Breast epithelium (tissue), 4 donors: ENCODE data around the gene FGFR3. TPM values are rescaled to one million over a fixed set of nuclear protein-coding genes. Genes with fewer than 3 reads are reported as not detected.

Experiments used
- DNase-seq, 2 donors: peaks; one replicate each; pipeline ENCODE4 v3.0.0-alpha.2; 2019; ENCODE audit warnings: low spot score in 2 of 2
- H3K27ac ChIP-seq, 2 donors: fragments of 200-600 bp; sonication (generic) in 1 of 2; one replicate each; pipeline ENCODE4 v1.5.1; 2016 to 2019; ENCODE audit warnings: mild to moderate bottlenecking in 1 of 2
- H3K27me3 ChIP-seq, 2 donors: fragments of 200-600 bp; sonication (generic) in 1 of 2; one replicate each; pipeline versions ENCODE4 v1.5.1 to v1.6.0; 2017 to 2019; ENCODE audit warnings: control low read depth in 1 of 2, mild to moderate bottlenecking in 1 of 2
- H3K36me3 ChIP-seq: fragments of 200-600 bp; one replicate; pipeline ENCODE4 v1.5.1; 2019
- H3K4me1 ChIP-seq, 2 donors: fragments of 200-600 bp; sonication (generic); one replicate each; pipeline ENCODE4 v1.5.1; 2016 to 2019; ENCODE audit warnings: control low read depth in 1 of 2
- H3K4me3 ChIP-seq, 3 donors: fragments of 200-600 bp; sonication (generic); 1 replicate in 2 of 3; 2 replicates in 1 of 3; pipeline ENCODE4 v1.5.1; 2016 to 2019; ENCODE audit warnings: mild to moderate bottlenecking in 3 of 3, moderate library complexity in 2 of 3
- H3K9me3 ChIP-seq, 2 donors: fragments of 200-600 bp; sonication (generic) in 1 of 2; one replicate each; pipeline ENCODE4 v1.5.1; 2016 to 2019; ENCODE audit warnings: control low read depth in 1 of 2
- POLR2A ChIP-seq: fragments of 450-650 bp; IDR thresholded peaks from one replicate; pipeline ENCODE4 v1.6.1; 2016; ENCODE audit warnings: antibody characterized with exemption, mild to moderate bottlenecking, moderate library complexity
- POLR2AphosphoS5 ChIP-seq, 3 donors: sonication (generic); formaldehyde crosslinking; IDR thresholded peaks; one replicate each; pipeline ENCODE4 v1.6.1; 2017; ENCODE audit warnings: antibody characterized with exemption in 3 of 3
- intact Hi-C: fragments of 100-400 bp; cut with DNase I; formaldehyde crosslinking; loops from one replicate; pipeline ENCODE4 v1.15.1; 2023; ENCODE audit warnings: low total_unique reads
- total RNA-seq, 3 donors: library from RNA; depleted of rRNA; stranded (reverse); fragments of >200 nt; gene quantifications; one replicate each; pipeline ENCODE4 v1.1.0, GENCODE V29; 2016
- TF ChIP-seq, protein P1 (sequence below), 3 donors: fragments of 450-650 bp; IDR thresholded peaks; one replicate each; pipeline ENCODE4 v1.5.1; 2016 to 2017; ENCODE audit warnings: antibody characterized with exemption in 3 of 3, mild to moderate bottlenecking in 3 of 3, moderate library complexity in 3 of 3

FGFR3 gene
- total RNA-seq, 3 donors from 2014 or later, result 0.80 to 3.5 (median 2.0) TPM

DNA sequence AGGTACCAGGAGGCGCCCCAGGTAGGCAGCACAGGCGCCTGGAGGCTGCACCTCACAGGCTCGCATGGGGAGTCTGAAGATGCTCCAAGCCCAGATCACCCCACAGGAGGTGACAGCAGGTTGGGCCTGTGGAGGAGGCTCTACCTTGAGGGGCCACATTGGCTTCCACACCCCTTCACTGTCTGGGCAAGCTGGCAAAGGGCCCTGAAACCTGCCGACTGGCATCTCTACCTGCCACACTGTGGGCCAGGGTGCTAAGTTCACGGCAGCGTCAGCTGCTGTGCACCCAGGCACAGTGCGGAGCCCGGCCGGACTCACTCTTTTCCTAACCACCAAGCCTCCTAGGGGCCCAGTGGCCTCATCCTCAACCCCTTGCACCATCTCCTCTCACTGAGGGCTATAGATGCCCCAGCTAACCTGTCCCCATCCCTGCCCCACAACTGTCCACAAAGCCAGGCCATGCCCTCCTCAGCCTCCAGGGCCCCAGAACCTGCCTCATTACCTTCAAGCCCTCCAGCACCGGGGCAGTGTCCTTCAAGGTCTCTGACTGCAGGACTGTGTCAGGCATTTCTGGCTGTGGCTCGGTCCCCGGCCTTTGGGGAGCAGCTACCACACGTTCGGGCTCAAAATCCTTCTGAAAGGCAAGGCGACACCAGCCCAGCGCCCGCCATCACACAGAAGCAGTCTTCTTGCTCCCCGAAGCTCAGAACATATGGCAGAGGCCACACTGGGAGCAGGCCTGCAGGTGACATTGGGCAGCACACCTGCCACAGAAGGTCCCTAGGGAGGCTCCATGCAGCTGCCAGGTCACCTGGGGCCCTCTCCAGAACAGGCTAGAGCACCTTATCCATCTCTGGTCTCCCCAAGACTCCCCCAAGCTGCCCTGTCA, 28.8 kb downstream of the FGFR3 start:
- Histone ChIP-seq H3K36me3 (no peaks in the 10 kb centered on the region), H3K9me3 (no peaks in the 10 kb centered on the region)
- TF ChIP-seq POLR2A (no peak), POLR2AphosphoS5 (IDR thresholded peaks at IDR 0.05) (no peak)
- TF ChIP-seq, protein P1, sequence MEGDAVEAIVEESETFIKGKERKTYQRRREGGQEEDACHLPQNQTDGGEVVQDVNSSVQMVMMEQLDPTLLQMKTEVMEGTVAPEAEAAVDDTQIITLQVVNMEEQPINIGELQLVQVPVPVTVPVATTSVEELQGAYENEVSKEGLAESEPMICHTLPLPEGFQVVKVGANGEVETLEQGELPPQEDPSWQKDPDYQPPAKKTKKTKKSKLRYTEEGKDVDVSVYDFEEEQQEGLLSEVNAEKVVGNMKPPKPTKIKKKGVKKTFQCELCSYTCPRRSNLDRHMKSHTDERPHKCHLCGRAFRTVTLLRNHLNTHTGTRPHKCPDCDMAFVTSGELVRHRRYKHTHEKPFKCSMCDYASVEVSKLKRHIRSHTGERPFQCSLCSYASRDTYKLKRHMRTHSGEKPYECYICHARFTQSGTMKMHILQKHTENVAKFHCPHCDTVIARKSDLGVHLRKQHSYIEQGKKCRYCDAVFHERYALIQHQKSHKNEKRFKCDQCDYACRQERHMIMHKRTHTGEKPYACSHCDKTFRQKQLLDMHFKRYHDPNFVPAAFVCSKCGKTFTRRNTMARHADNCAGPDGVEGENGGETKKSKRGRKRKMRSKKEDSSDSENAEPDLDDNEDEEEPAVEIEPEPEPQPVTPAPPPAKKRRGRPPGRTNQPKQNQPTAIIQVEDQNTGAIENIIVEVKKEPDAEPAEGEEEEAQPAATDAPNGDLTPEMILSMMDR (IDR thresholded peaks at IDR 0.05), result no peak

DNA sequence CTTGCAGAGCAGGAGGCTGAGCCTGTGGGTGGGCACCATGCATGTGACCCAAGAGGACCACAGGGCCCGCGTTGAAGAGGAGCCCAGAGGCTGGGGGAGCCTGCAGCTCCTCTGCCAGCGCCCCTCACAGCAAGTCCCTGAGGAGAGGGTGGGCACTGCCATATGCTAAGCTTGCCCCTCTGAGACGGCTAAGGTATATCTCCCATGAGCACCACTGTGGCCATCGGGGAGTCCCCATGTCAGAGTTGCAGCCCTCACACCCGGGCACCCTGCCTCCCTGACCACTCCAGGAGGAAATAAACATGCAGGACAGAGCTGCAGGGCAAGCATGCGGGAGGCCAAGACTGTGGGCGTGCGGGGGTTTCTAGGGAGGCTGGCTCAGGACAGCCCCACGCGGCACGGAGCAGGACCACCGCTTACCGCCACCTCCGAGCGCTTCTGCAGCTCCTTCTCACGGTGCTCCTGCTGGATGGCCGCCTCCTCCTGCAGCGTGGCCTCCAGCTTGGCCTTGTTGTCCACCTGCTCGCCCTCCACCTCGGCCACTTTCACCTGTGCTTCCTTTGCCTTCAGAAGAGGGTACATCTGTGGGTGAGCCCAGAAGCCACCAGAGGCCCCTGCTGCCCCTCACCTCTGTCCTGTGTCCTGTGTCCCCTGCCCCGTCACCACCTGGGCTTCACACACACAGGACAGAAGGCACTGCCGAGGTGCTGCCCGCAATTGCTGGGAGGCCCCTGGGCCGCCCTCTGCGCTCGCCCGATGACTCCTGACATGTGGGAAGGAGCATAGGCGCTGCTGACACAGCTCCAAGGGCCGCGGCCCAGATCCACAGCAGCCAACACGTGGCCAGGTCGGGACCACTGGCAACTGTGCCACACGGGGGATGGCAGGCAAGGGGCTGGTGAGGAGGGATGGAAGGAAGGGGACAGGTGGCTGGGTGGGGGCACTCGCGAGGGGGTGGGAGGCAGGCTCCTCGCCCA, 29.8 kb downstream of the FGFR3 start:
- no peak overlapping the region for H3K4me3 ChIP-seq
- H3K27ac ChIP-seq, result no peak overlapping the region
- H3K27me3 ChIP-seq, result no peaks in the 10 kb centered on the region
- H3K36me3 ChIP-seq, result no peaks in the 10 kb centered on the region
- no peaks in the 10 kb centered on the region for H3K4me1 ChIP-seq
- TF ChIP-seq POLR2A (no peak), POLR2AphosphoS5 (IDR thresholded peaks at IDR 0.05) (no peak)
- TF ChIP-seq, protein P1 (IDR thresholded peaks at IDR 0.05), result no peak
- intact Hi-C loops, result no loop called here
- DNase-seq, result no peak
- no peaks in the 10 kb centered on the region for H3K9me3 ChIP-seq

More for the DNA sequence above, 28.8 kb downstream of the FGFR3 start:
- H3K27me3 ChIP-seq, result no peaks in the 10 kb centered on the region
- intact Hi-C loops, result no loop called here
- DNase-seq, result no peak
- H3K4me1 ChIP-seq, result no peaks in the 10 kb centered on the region
- H3K4me3 ChIP-seq, result no peak overlapping the region
- H3K27ac ChIP-seq, result no peak overlapping the region

DNA sequence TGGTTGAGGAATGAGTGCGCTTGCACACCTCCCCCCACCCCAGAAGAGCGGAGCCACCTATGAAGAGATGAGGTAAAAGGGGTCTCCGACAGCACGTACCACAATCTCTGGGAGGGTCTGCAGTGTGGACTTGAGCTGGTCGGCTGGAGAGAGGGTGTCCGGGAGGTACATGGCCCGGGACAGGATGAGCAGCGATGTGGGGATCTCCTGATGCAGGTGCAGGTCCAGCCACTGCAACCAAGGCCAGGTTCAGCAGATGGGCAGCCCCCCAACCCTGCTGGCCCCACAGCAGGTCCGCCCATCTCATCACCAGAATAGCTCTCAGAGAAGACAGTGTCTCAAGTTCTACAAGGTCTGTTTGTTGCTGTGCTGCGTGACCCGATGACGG, 30.4 kb downstream of the FGFR3 start:
- intact Hi-C loops, result no loop called here
- Histone ChIP-seq H3K27me3 (no peaks in the 10 kb centered on the region), H3K4me1 (no peaks in the 10 kb centered on the region), H3K4me3 (no peak overlapping the region), H3K36me3 (no peaks in the 10 kb centered on the region), H3K9me3 (no peaks in the 10 kb centered on the region), H3K27ac (no peak overlapping the region)
- TF ChIP-seq, protein P1 (IDR thresholded peaks at IDR 0.05), result no peak
- TF ChIP-seq POLR2AphosphoS5 (IDR thresholded peaks at IDR 0.05) (no peak), POLR2A (no peak)
- no peak for DNase-seq

DNA sequence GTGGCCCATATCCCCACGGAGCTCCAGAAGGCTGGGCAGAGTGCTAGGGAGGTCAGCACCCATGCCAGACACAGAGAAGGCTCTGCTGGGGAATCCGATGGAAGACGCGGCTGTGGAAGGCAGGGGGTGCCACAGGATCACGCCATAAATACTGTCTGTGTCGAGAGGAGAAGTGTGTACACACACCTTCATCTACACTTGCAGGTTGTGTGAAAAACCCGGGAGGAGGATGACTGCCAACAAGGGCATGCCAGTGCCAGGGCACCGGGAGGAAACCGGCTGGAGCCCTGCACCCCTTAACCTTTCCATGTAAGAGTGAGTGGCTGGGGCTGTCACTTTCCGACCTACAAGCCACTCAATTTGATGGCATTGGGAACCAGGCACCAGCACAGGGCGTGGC, 31.7 kb downstream of the FGFR3 start:
- Histone ChIP-seq H3K27me3 (no peaks in the 10 kb centered on the region), H3K4me1 (no peaks in the 10 kb centered on the region), H3K36me3 (no peaks in the 10 kb centered on the region), H3K27ac (no peak overlapping the region), H3K9me3 (no peaks in the 10 kb centered on the region), H3K4me3 (no peak overlapping the region)
- no peak for DNase-seq
- TF ChIP-seq POLR2AphosphoS5 (IDR thresholded peaks at IDR 0.05), result no peak
- TF ChIP-seq, protein P1 (IDR thresholded peaks at IDR 0.05), result no peak
- no peak for TF ChIP-seq POLR2A
- intact Hi-C loops, result no loop called here
